Hematopoietic multipotent progenitor cell treated with erythropoietin and hydrocortisone succinate and interleukin-3 and kit ligand, for 6 days (in vitro differentiated cells): ENCODE measurements around the gene DDX41.
"Not testable (repeated sequence)": the region's sequence is repeated elsewhere in the genome, so short reads cannot be mapped to it uniquely, and the experiment has no call there.

Experiments used
- DNase-seq: peaks from one replicate; pipeline ENCODE4 v3.0.0-alpha.2; 2015

DDX41 gene

GRCh38 chr5:177516601-177517568, at the start of gene DDX41:
TSS of gene DDX41 (minus strand) at chr5:177516961. CDS start at chr5:177516945, 16 bp downstream.
- DNase-seq, result peak; percentile 99

- DNase-seq, result no peak
Measured at GRCh38 chr5:177565046-177565445, 48.3 kb upstream of the DDX41 start.

- DNase-seq, result not testable (repeated sequence)
Measured at GRCh38 chr5:177559446-177559941, 42.7 kb upstream of the DDX41 start.

GRCh38 chr5:177557796-177558195, 41.0 kb upstream of the DDX41 start:
- DNase-seq, result no peak

- peak; percentile 78 for DNase-seq
Measured at GRCh38 chr5:177557041-177557647, 40.4 kb upstream of the DDX41 start.

GRCh38 chr5:177555665-177556064, 38.9 kb upstream of the DDX41 start:
- DNase-seq, result no peak

- DNase-seq, result no peak
Measured at GRCh38 chr5:177555228-177555627, 38.5 kb upstream of the DDX41 start.

GRCh38 chr5:177554474-177555111, 37.8 kb upstream of the DDX41 start, which contains the start of gene FAM193B:
TSS of gene FAM193B (minus strand) at chr5:177554563. CDS start at chr5:177554458, 105 bp downstream.
- DNase-seq, result peak; percentile 96

GRCh38 chr5:177553671-177554429, 37.1 kb upstream of the DDX41 start:
- peak; percentile 49 for DNase-seq

- no peak for DNase-seq
Measured at GRCh38 chr5:177552839-177553455, 36.2 kb upstream of the DDX41 start.

GRCh38 chr5:177550122-177550521, 33.4 kb upstream of the DDX41 start:
- DNase-seq, result no peak

GRCh38 chr5:177548495-177548894, 31.7 kb upstream of the DDX41 start:
- no peak for DNase-seq

- DNase-seq, result no peak
Measured at GRCh38 chr5:177547736-177548135, 31.0 kb upstream of the DDX41 start.

- peak; percentile 47 for DNase-seq
Measured at GRCh38 chr5:177546258-177546741, 29.5 kb upstream of the DDX41 start.

GRCh38 chr5:177545487-177546257, 28.9 kb upstream of the DDX41 start:
- DNase-seq, result peak; percentile 57

GRCh38 chr5:177542816-177543465, 26.2 kb upstream of the DDX41 start:
- no peak for DNase-seq

GRCh38 chr5:177540438-177540837, 23.7 kb upstream of the DDX41 start:
- peak; percentile 17 for DNase-seq

- DNase-seq, result no peak
Measured at GRCh38 chr5:177539411-177539810, 22.6 kb upstream of the DDX41 start.

- no peak for DNase-seq
Measured at GRCh38 chr5:177538876-177539275, 22.1 kb upstream of the DDX41 start.
